GM21723 (cell line): ENCODE results near the gene MYL1.

Experiments used
- ATAC-seq: cut with Tn5 transposase; IDR thresholded peaks from one replicate; pipeline ENCODE4 v1.9.1; 2021; ENCODE audit warnings: mild to moderate bottlenecking, moderate library complexity; ENCODE audit not compliant: unreplicated experiment

MYL1 gene

GRCh38 chr2:210315015-210315788 lies at the start of gene MYL1:
Gene MYL1 (minus strand): TSS chr2:210315174. CDS start chr2:210315042, 132 bp downstream.
- no peak for ATAC-seq

- no peak for ATAC-seq
Observed at GRCh38 chr2:210363876-210364275, 48.9 kb upstream of the MYL1 start.

- no peak for ATAC-seq
Observed at GRCh38 chr2:210363261-210363660, 48.3 kb upstream of the MYL1 start.

GRCh38 chr2:210360412-210360811 lies 45.4 kb upstream of the MYL1 start:
- ATAC-seq, result no peak

GRCh38 chr2:210356944-210357343 lies 42.0 kb upstream of the MYL1 start:
- no peak for ATAC-seq

- no peak for ATAC-seq
Observed at GRCh38 chr2:210337159-210337558, 22.2 kb upstream of the MYL1 start.

GRCh38 chr2:210324906-210325305 lies 9.9 kb upstream of the MYL1 start:
- no peak for ATAC-seq

GRCh38 chr2:210324458-210324857 lies 9.5 kb upstream of the MYL1 start:
- no peak for ATAC-seq

GRCh38 chr2:210323003-210323402 lies 8.0 kb upstream of the MYL1 start:
- no peak for ATAC-seq

GRCh38 chr2:210318891-210319290 lies 3.9 kb upstream of the MYL1 start:
- ATAC-seq, result no peak

- ATAC-seq, result no peak
Observed at GRCh38 chr2:210318486-210318885, 3.5 kb upstream of the MYL1 start.

GRCh38 chr2:210310550-210310949 lies 4.4 kb downstream of the MYL1 start:
- no peak for ATAC-seq

- ATAC-seq, result no peak
Observed at GRCh38 chr2:210309548-210310233, 5.3 kb downstream of the MYL1 start.

- ATAC-seq, result no peak
Observed at GRCh38 chr2:210303498-210303897, 11.5 kb downstream of the MYL1 start.

GRCh38 chr2:210302326-210302725 lies 12.6 kb downstream of the MYL1 start:
- ATAC-seq, result no peak

- no peak for ATAC-seq
Observed at GRCh38 chr2:210299866-210300373, 15.1 kb downstream of the MYL1 start.

GRCh38 chr2:210288408-210288807 lies 26.6 kb downstream of the MYL1 start:
- ATAC-seq, result no peak

GRCh38 chr2:210287301-210287700 lies 27.7 kb downstream of the MYL1 start:
- ATAC-seq, result no peak

GRCh38 chr2:210286123-210286680 lies 28.8 kb downstream of the MYL1 start:
- ATAC-seq, result no peak

GRCh38 chr2:210277133-210277532 lies 37.8 kb downstream of the MYL1 start:
- no peak for ATAC-seq

GRCh38 chr2:210271300-210271699 lies 43.7 kb downstream of the MYL1 start:
- ATAC-seq, result no peak

GRCh38 chr2:210269148-210269547 lies 45.8 kb downstream of the MYL1 start:
- no peak for ATAC-seq
